Measurements from ENCODE around the gene NECTIN3.

The NECTIN3 gene

GRCh38 chr3:111236836-111237713, 165.5 kb downstream of the NECTIN3 start:
- no peak for TF ChIP-seq CTCF (IDR thresholded peaks at IDR 0.05)

GRCh38 chr3:111237946-111238345, 166.3 kb downstream of the NECTIN3 start:
- no peak for TF ChIP-seq CTCF (IDR thresholded peaks at IDR 0.05)

- no peak for TF ChIP-seq CTCF (IDR thresholded peaks at IDR 0.05)
Observed at GRCh38 chr3:111238885-111239284, 167.3 kb downstream of the NECTIN3 start.

GRCh38 chr3:111241960-111242359, 170.3 kb downstream of the NECTIN3 start:
- no peak for TF ChIP-seq CTCF (IDR thresholded peaks at IDR 0.05)
